AG04450 (cell line): ENCODE measurements around the gene TRIM44. TPM values are rescaled to one million over a fixed set of nuclear protein-coding genes. Genes with fewer than 3 reads are reported as not detected.

ENCODE experiments used
- CTCF ChIA-PET: fragments of 300-600, 350-600 bp; formaldehyde crosslinking; extraction: SDS; loops from one replicate; lab custom pipeline; 2022; ENCODE audit warnings: antibody characterized with exemption, inconsistent platforms; lab: Charles Lee
- POLR2A ChIA-PET: fragments of 350-600 bp; formaldehyde crosslinking; extraction: SDS; loops from one replicate; lab custom pipeline; 2021; ENCODE audit warnings: antibody characterized with exemption, inconsistent platforms; lab: Yijun Ruan, JAX
- DNase-seq: peaks from one replicate; pipeline ENCODE4 v3.0.0-alpha.2; 2011; ENCODE audit warnings: low read depth, low spot score
- H3K27ac ChIP-seq: one replicate; pipeline ENCODE4 v1.5.1; 2012; ENCODE audit warnings: low read depth, low read length, control low read depth
- H3K27me3 ChIP-seq: one replicate; pipeline ENCODE4 v1.6.0; 2012; ENCODE audit warnings: low read length; ENCODE audit not compliant: control insufficient read depth, insufficient read depth
- H3K4me3 ChIP-seq: 2 replicates; pipeline ENCODE4 v1.5.1; 2011; ENCODE audit warnings: mild to moderate bottlenecking, low read depth, low read length, control low read depth
- H3K9me3 ChIP-seq: 2 replicates; pipeline ENCODE4 v1.5.1; 2012; ENCODE audit warnings: low read length; ENCODE audit not compliant: control insufficient read depth, insufficient read depth
- CTCF ChIP-seq: IDR thresholded peaks from 2 replicates; pipeline ENCODE4 v1.5.1; 2011; ENCODE audit warnings: low read depth, low read length, control low read depth, inconsistent platforms
- polyA plus RNA-seq: library from polyadenylated mRNA; depleted of rRNA; stranded (reverse); fragments of >200 nt; gene quantifications from 2 replicates; pipeline ENCODE4 v1.2.3, GENCODE V29; 2011

The TRIM44 gene
- polyA plus RNA-seq, 1 experiment, result 70.7 TPM

GRCh38 chr11:35746356-35747153, 84.0 kb downstream of the TRIM44 start:
- Histone ChIP-seq H3K27me3 (no peaks in the 10 kb centered on the region), H3K4me3 (no peak overlapping the region), H3K27ac (no peak overlapping the region), H3K9me3 (no peaks in the 10 kb centered on the region)
- ChIA-PET POLR2A (no interaction called here), CTCF (interaction anchor here (0.6 to 1.3 kb wide), 4 partner anchors 12 to 386 kb away, joined by 3 to 4 read pairs (median 4); no protein-coding TSS in a partner anchor)
- no peak for TF ChIP-seq CTCF
- DNase-seq, result no peak

GRCh38 chr11:35747668-35748067, 85.1 kb downstream of the TRIM44 start:
- TF ChIP-seq CTCF, result no peak
- Histone ChIP-seq H3K9me3 (no peaks in the 10 kb centered on the region), H3K27me3 (no peaks in the 10 kb centered on the region), H3K27ac (no peak overlapping the region), H3K4me3 (no peak overlapping the region)
- POLR2A ChIA-PET, result no interaction called here
- no peak for DNase-seq
- CTCF ChIA-PET, result no interaction called here

GRCh38 chr11:35748644-35749043, 86.1 kb downstream of the TRIM44 start:
- ChIA-PET POLR2A (no interaction called here), CTCF (no interaction called here)
- no peak for DNase-seq
- H3K9me3 ChIP-seq, result no peaks in the 10 kb centered on the region
- H3K27me3 ChIP-seq, result no peaks in the 10 kb centered on the region
- no peak overlapping the region for H3K4me3 ChIP-seq
- TF ChIP-seq CTCF, result no peak
- H3K27ac ChIP-seq, result no peak overlapping the region

GRCh38 chr11:35750315-35750714, 87.7 kb downstream of the TRIM44 start:
- no peak for TF ChIP-seq CTCF
- Histone ChIP-seq H3K4me3 (no peak overlapping the region), H3K27ac (no peak overlapping the region), H3K9me3 (no peaks in the 10 kb centered on the region), H3K27me3 (no peaks in the 10 kb centered on the region)
- no peak for DNase-seq
- ChIA-PET POLR2A (no interaction called here), CTCF (interaction anchor here (1.0 kb wide), 1 partner anchor 72 kb away, joined by 3 read pairs; no protein-coding TSS in a partner anchor)

- POLR2A ChIA-PET, result no interaction called here
- Histone ChIP-seq H3K27ac (no peak overlapping the region), H3K4me3 (no peak overlapping the region), H3K27me3 (no peaks in the 10 kb centered on the region), H3K9me3 (no peaks in the 10 kb centered on the region)
- DNase-seq, result no peak
- TF ChIP-seq CTCF, result no peak
- CTCF ChIA-PET, result no interaction called here
Measured at GRCh38 chr11:35750981-35751663, 88.5 kb downstream of the TRIM44 start.
